GM12878 (cell line): Measurements from ENCODE around the gene SYDE2. TPM values are rescaled to one million over a fixed set of nuclear protein-coding genes. Genes with fewer than 3 reads are reported as not detected.
"Not testable (repeated sequence)": the region's sequence is repeated elsewhere in the genome, so short reads cannot be mapped to it uniquely, and the experiment has no call there.

Experiments
- ATAC-seq: fragments of 200-7000 bp; cut with Tn5 transposase; 3 replicates; pipeline ENCODE4 v1.9.1; 2020; ENCODE audit warnings: mild to moderate bottlenecking, moderate library complexity
- BruUV-seq: library from RNA; stranded (reverse); fragments of 400-500 nt; replicated peaks from 2 replicates; lab custom pipeline; 2021; lab: Mats Ljungman, UMichigan
- CTCF ChIA-PET: fragments of 300-600 bp; sonication (Branson Sonifier 250); formaldehyde crosslinking; extraction: SDS; loops from one replicate; lab custom pipeline; 2021; ENCODE audit warnings: inconsistent platforms; lab: Yijun Ruan, JAX
- POLR2A ChIA-PET: fragments of 350-600 bp; formaldehyde crosslinking; extraction: SDS; loops from one replicate; lab custom pipeline; 2021; ENCODE audit warnings: inconsistent platforms; lab: Charles Lee
- RAD21 ChIA-PET: fragments of 300-600 bp; sonication (Branson Sonifier 250); formaldehyde crosslinking; loops from one replicate; lab custom pipeline; 2023; ENCODE audit warnings: antibody characterized with exemption; ENCODE audit not compliant: unreplicated experiment; lab: Charles Lee
- SMC1A ChIA-PET: fragments of 300-600 bp; sonication (Branson Sonifier 250); formaldehyde crosslinking; loops from one replicate; lab custom pipeline; 2023; ENCODE audit not compliant: unreplicated experiment, uncharacterized antibody; lab: Charles Lee
- DNase-seq: peaks from one replicate; pipeline ENCODE4 v3.0.0-alpha.2; 2011; ENCODE audit warnings: low read depth, low spot score
- FAIRE-seq: peaks from 3 replicates; lab custom pipeline; 2011; peaks lifted over from hg19 to GRCh38; lab: Jason Lieb, UNC
- H2AFZ ChIP-seq: 2 replicates; pipeline ENCODE4 v1.6.0; 2011; ENCODE audit warnings: low read depth, low read length, control low read depth; ENCODE audit not compliant: control insufficient read depth
- H3K27ac ChIP-seq: 2 replicates; pipeline ENCODE4 v1.5.1; 2011; ENCODE audit warnings: control low read depth; ENCODE audit not compliant: control insufficient read depth, insufficient read depth
- H3K27me3 ChIP-seq, 2 experiments: replicated peaks in 1 of 2; 2 replicates each; pipeline versions ENCODE4 v1.6.0 to v1.6.1; 2011; ENCODE audit warnings: low read length in 1 of 2; ENCODE audit not compliant: control insufficient read depth in 2 of 2, insufficient read depth in 2 of 2
- H3K36me3 ChIP-seq, 2 experiments: 2 replicates each; pipeline ENCODE4 v1.5.1; 2011; ENCODE audit warnings: low read length in 1 of 2; ENCODE audit not compliant: control insufficient read depth in 2 of 2, insufficient read depth in 2 of 2
- H3K4me1 ChIP-seq: 2 replicates; pipeline ENCODE4 v1.6.1; 2011; ENCODE audit warnings: mild to moderate bottlenecking, low read length, moderate library complexity, mixed read lengths; ENCODE audit not compliant: control insufficient read depth, insufficient read depth
- H3K4me2 ChIP-seq: 2 replicates; pipeline ENCODE4 v1.6.0; 2011; ENCODE audit warnings: control low read depth; ENCODE audit not compliant: control insufficient read depth, insufficient read depth
- H3K4me3 ChIP-seq: fragments of 200-600 bp; sonication (generic); 2 replicates; pipeline ENCODE4 v1.5.1; 2016
- H3K79me2 ChIP-seq: 2 replicates; pipeline ENCODE4 v1.6.0; 2011; ENCODE audit warnings: low read length; ENCODE audit not compliant: control insufficient read depth, insufficient read depth
- H3K9ac ChIP-seq: 2 replicates; pipeline ENCODE4 v1.8.0; 2011; ENCODE audit warnings: low read length, control low read depth, mixed read lengths; ENCODE audit not compliant: control insufficient read depth, insufficient read depth
- H3K9me3 ChIP-seq: replicated peaks from 3 replicates; pipeline ENCODE4 v1.5.1; 2011; ENCODE audit warnings: mild to moderate bottlenecking, low read length; ENCODE audit not compliant: control insufficient read depth, insufficient read depth
- H4K20me1 ChIP-seq: 2 replicates; pipeline ENCODE4 v1.6.0; 2011; ENCODE audit not compliant: control insufficient read depth, insufficient read depth
- BMI1 ChIP-seq: fragments of 450-650 bp; IDR thresholded peaks from 2 replicates; pipeline ENCODE4 v1.6.1; 2016; ENCODE audit warnings: mild to moderate bottlenecking, moderate library complexity, borderline replicate concordance
- CBX3 ChIP-seq: fragments of 200-600 bp; sonication (generic); IDR thresholded peaks from 2 replicates; pipeline ENCODE4 v1.6.1; 2016; ENCODE audit warnings: low read depth, borderline replicate concordance
- E4F1 ChIP-seq: fragments of 450-650 bp; IDR thresholded peaks from 2 replicates; pipeline ENCODE4 v1.6.1; 2018; ENCODE audit warnings: borderline replicate concordance, mild to moderate bottlenecking; ENCODE audit not compliant: partially characterized antibody
- NBN ChIP-seq: fragments of 450-650 bp; IDR thresholded peaks from 2 replicates; pipeline ENCODE4 v1.6.1; 2016
- POLR2A ChIP-seq: IDR thresholded peaks from 2 replicates; pipeline ENCODE4 v1.6.1; 2011; ENCODE audit warnings: low read depth, mild to moderate bottlenecking, low read length
- POLR2AphosphoS5 ChIP-seq: IDR thresholded peaks from 2 replicates; pipeline ENCODE4 v1.6.1; 2011; ENCODE audit warnings: mild to moderate bottlenecking, low read length, inconsistent platforms
- RELA ChIP-seq: fragments of 450-650 bp; IDR thresholded peaks from 2 replicates; pipeline ENCODE4 v1.8.0; 2014; ENCODE audit warnings: borderline replicate concordance; ENCODE audit not compliant: partially characterized antibody
- REST ChIP-seq: IDR thresholded peaks from 2 replicates; pipeline ENCODE4 v1.6.1; 2012; ENCODE audit warnings: mild to moderate bottlenecking, low read depth, low read length
- USF1 ChIP-seq: IDR thresholded peaks from 2 replicates; pipeline ENCODE4 v1.6.1; 2011; ENCODE audit warnings: borderline replicate concordance, low read depth, mild to moderate bottlenecking, moderate library complexity, mixed read lengths, low read length; ENCODE audit not compliant: insufficient read depth; ENCODE audit errors: extremely low read length
- YY1 ChIP-seq: IDR thresholded peaks from 2 replicates; pipeline ENCODE4 v1.6.1; 2011; ENCODE audit warnings: low read depth, mild to moderate bottlenecking, low read length
- WGBS: methylation state at CpG from one replicate; pipeline ENCODE4 v1.1.6; 2016; ENCODE audit warnings: low lambda C conversion rate; ENCODE audit not compliant: insufficient replicate concordance, insufficient coverage; ENCODE audit errors: missing lambda C conversion rate; 5-methylcytosine and 5-hydroxymethylcytosine counted together
- in situ Hi-C: fragments of 300-500 bp; cut with MboI; formaldehyde crosslinking; loops from 9 replicates; pipeline ENCODE4 v1.14.3; 2018; ENCODE audit warnings: mixed read lengths
- intact Hi-C: fragments of 100-400 bp; cut with micrococcal nuclease; formaldehyde crosslinking; loops from one replicate; pipeline ENCODE4 v1.14.2; 2022; ENCODE audit not compliant: unreplicated experiment
- polyA plus RNA-seq, 11 experiments: library from polyadenylated mRNA; depleted of rRNA in 4 of 11; unstranded in 6 of 11; stranded (reverse) in 5 of 11; fragments of >200 nt; fragmentation: Nextera tagmentation in 4 of 11; fragmentation: Illumina TruSeq in 1 of 11; extraction: Ambion mirVana in 4 of 11; extraction: Trizol in 1 of 11; gene quantifications; 1 replicate in 1 of 11; 2 replicates in 10 of 11; pipeline versions ENCODE4 v1.2.1 to v1.2.3, GENCODE V29; 2011 to 2016; ENCODE audit warnings: inconsistent platforms in 2 of 11, missing spikeins in 2 of 11, low read depth in 1 of 11
- total RNA-seq, 4 experiments: library from RNA; depleted of rRNA in 3 of 4; stranded (reverse); fragments of >200 nt in 3 of 4; fragmentation: Illumina TruSeq in 1 of 4; extraction: Trizol in 1 of 4; gene quantifications; 2 replicates each; pipeline versions ENCODE4 v1.2.1 to v1.2.3, GENCODE V29; 2013 to 2021

The SYDE2 gene
- total and polyA plus RNA-seq, 10 of the 15 experiments (the other 5 are each of a cell fraction or from before 2014, with no cell fraction given) = 0.37 to 4.1 (median 1.8) TPM; not detected in 1

GRCh38 chr1:85195703-85196102, 5.1 kb downstream of the SYDE2 start (continued):
- TF ChIP-seq REST = no peak
- TF ChIP-seq, all 136 proteins: peak for 0

- H3K4me1 ChIP-seq, BruUV-seq, H3K79me2 ChIP-seq, FAIRE-seq, RAD21 ChIA-PET, in situ Hi-C loops, POLR2A ChIA-PET, DNase-seq, H3K36me3 ChIP-seq, H3K4me2 ChIP-seq, intact Hi-C loops, H3K9ac ChIP-seq, SMC1A ChIA-PET, H3K27me3 ChIP-seq, H3K4me3 ChIP-seq, H3K9me3 ChIP-seq, ATAC-seq, H3K27ac ChIP-seq, H2AFZ ChIP-seq, H4K20me1 ChIP-seq: not testable (repeated sequence)
- CTCF ChIA-PET = interaction anchor here (0.7 kb wide), 1 partner anchor 23 kb away, joined by 3 read pairs; no protein-coding TSS in a partner anchor
Measured at GRCh38 chr1:85192129-85192528, 8.7 kb downstream of the SYDE2 start.

- intact Hi-C loops (no loop called here), in situ Hi-C loops (no loop called here)
- no peak for DNase-seq
- Histone ChIP-seq H3K4me3 (no peak overlapping the region), H4K20me1 (no peaks in the 10 kb centered on the region), H3K36me3 (no peaks in the 10 kb centered on the region), H3K9me3 (no peaks in the 10 kb centered on the region), H2AFZ (no peak overlapping the region), H3K9ac (no peak overlapping the region), H3K27me3 (no peaks in the 10 kb centered on the region), H3K27ac (no peak overlapping the region), H3K79me2 (no peaks in the 10 kb centered on the region), H3K4me1 (no peaks in the 10 kb centered on the region; the same call in 1 of the 2 replicates), H3K4me2 (no peak overlapping the region)
- RAD21 ChIA-PET = no interaction called here
- FAIRE-seq = no peak
- WGBS = 5% methylated on average over 1 of the region's 1 CpG
- CTCF ChIA-PET = no interaction called here
- BruUV-seq = no TSS peak
- no peak; the same call in 1 of the 3 replicates for ATAC-seq
- POLR2A ChIA-PET = no interaction called here
- SMC1A ChIA-PET = no interaction called here
- TF ChIP-seq BMI1 (no peak), CBX3 (no peak), RELA (no peak), NBN (no peak), USF1 (no peak), YY1 (no peak), POLR2A (no peak), E4F1 (no peak), POLR2AphosphoS5 (no peak)
Measured at GRCh38 chr1:85189120-85189519, 11.7 kb downstream of the SYDE2 start.
